CD4-positive, alpha-beta T cell treated with Interferon gamma for 1 hour (primary cell): ENCODE results near the gene CST4.
"Not testable (repeated sequence)": the region's sequence is repeated elsewhere in the genome, so short reads cannot be mapped to it uniquely, and the experiment has no call there.

Experiments
- DNase-seq: peaks from one replicate; pipeline ENCODE4 v3.0.0-alpha.2; 2020

Gene CST4

DNA sequence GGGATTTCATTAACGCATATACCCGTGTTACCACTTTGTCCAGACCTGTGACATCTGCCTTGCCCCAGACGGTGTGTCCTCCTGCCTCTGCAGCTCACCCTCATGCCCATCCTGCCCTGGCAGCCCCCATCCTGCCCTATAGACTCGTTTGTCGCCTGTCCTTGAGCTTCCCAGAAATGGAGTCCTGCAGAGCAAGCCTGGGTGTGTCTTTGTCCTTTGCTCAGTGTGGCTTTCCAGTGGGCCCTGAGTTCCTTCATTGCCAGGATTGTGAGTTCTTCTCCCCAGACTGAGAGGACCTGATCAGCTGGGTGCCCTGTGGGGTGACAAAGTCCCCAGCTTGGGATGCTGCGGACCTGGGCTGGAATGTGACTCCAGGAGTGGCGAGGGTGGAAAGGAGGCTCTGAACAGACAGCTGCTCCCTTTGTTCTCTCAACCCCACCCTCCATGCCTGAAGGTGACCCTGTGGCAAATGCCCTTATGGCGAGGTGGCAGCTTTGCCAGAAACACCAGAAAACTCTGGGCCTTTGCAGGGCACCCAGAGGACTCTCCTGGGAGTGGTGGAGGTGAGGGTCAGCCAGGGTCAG is 48.7 kb downstream of the CST4 start:
- no peak for DNase-seq

- no peak for DNase-seq
These were observed 49.3 kb downstream of the CST4 start for GRCh38 chr20:23639490-23639958.

- no peak for DNase-seq
These were observed 50.5 kb downstream of the CST4 start for GRCh38 chr20:23638309-23638708.

DNA sequence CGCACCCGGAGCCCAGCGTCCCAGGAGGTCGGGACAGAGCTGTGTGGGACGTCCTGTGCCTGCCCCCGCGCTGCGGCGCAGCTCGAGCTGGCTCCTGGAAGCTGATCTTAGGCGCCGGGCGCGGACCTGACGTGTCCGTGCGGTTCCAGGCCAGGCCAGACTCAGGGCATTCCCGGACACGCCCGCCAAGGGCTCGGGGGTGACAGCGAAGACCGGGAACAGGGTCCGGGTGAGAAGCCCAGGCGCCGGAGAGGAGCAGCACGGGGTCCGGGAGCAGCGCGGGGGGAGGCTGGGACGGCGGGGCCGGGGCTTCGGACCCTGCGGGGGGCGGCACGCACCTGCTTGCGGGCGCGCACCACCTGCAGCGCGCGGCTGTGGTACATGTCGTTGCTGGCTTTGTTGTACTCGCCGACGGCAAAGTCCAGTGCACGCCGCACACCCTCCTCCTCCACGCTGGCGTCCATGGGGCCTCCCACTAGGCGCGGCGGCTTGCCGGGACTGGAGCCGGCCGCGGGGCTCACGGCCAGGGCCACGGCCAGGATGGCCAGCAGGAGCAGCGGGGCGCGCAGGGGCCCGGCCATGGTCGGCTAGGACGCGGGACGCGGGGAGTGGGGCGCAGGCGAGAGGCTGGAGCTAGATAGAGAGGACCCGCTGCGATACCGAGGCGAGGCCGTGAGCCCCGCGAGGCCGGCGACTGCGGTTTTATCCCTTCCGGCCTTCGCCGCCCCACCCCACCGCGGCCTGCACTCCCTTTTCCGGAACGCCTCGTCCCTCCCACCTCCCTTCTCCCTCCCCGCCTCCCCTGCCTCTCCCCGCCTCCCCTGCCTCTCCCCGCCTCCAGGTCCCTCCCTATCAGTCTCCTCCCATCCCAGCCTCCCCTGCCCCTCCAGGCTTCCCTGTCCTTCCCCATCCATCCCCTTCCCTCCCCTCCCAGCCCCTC is 51.3 kb downstream of the CST4 start, which contains the start of gene CST3:
TSS of gene CST3 (minus strand) at position 674 of the 940 bp plus-strand sequence. CDS start at position 581, 93 bp downstream.
- peak; percentile 22 for DNase-seq

GRCh38 chr20:23636908-23637281 is 51.9 kb downstream of the CST4 start:
- no peak for DNase-seq

DNA sequence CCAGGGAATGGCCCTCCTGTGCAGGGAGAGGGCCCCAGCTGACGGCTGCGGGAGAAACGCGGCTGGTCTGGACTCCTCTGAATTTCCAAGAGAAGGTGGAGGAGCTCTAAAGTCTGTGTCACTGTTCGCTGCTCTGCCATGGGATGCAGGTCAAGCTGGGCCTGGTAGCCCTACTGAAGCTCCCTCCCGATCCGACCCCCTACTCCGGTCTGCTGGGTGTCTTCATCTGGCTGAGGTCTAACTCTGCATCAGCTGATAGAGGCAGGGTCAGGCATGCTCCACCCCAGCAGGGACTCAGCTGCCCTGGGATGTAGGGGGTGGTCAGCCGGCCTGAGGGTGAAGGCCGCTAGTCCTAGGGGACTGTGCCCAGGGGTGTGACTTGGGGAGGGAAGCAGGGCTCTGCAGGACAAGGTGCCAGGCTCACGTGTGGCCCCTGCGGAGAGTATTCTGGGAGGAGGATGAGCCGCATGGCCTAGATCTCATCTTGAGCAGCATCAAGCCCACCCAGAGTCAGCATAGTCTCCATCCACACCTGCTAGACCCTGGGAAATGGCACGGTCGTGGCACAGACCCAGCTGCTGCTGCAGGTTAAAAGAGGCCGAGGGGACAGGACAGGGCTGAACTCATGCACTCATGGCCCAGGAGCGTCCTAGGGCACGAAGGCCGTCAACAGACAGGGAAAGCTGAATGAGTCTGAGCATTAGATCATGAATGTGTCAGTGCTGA is 52.5 kb downstream of the CST4 start:
- DNase-seq = no peak

DNA sequence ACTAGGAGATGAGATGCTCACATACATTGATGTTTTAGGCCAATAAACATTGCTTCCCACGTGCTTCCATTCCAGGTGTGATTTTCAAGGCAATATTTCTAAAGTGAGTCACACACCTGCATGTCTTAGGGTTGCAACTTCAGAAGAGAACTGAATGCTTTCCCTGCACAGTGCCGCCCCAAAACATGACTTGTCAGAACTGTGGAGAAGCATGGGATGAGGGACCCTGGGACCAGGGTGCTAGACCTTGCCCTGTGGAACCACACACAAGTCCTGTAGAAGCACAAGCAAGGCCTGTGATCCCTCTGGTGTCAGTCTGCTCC is 53.1 kb downstream of the CST4 start:
- not testable (repeated sequence) for DNase-seq
